Neural crest cell (in vitro differentiated cells): ENCODE measurements around the gene SHISAL1. TPM values are rescaled to one million over a fixed set of nuclear protein-coding genes. Genes with fewer than 3 reads are reported as not detected.

ENCODE experiments used
- DNase-seq: peaks from one replicate; pipeline ENCODE4 v3.0.0; 2021; ENCODE audit warnings: low read depth, mixed read lengths, low spot score
- H3K27ac Mint-ChIP-seq: one replicate; pipeline ENCODE4 v1.8.0; 2021; ENCODE audit warnings: mild to moderate bottlenecking, mixed read lengths; ENCODE audit not compliant: unreplicated experiment
- H3K27me3 Mint-ChIP-seq: 2 replicates; pipeline ENCODE4 v1.8.0; 2021; ENCODE audit warnings: low read depth, mild to moderate bottlenecking, mixed read lengths
- H3K36me3 Mint-ChIP-seq: 2 replicates; pipeline ENCODE4 v1.8.0; 2021; ENCODE audit warnings: low read depth, mild to moderate bottlenecking, mixed read lengths
- H3K4me1 Mint-ChIP-seq: 2 replicates; pipeline ENCODE4 v1.8.0; 2021; ENCODE audit warnings: mixed read lengths
- H3K4me3 Mint-ChIP-seq: one replicate; pipeline ENCODE4 v1.8.0; 2021; ENCODE audit warnings: mild to moderate bottlenecking, mixed read lengths
- H3K9me3 Mint-ChIP-seq: 2 replicates; pipeline ENCODE4 v1.8.0; 2021; ENCODE audit warnings: mixed read lengths
- CTCF ChIP-seq: fragments of 200-600 bp; sonication (generic); conservative IDR thresholded peaks from 2 replicates; pipeline ENCODE4 v1.5.0; 2021; ENCODE audit warnings: antibody characterized with exemption, mild to moderate bottlenecking
- total RNA-seq: library from RNA; stranded (reverse); gene quantifications from 2 replicates; pipeline ENCODE4 v1.2.1, GENCODE V29; 2021

The SHISAL1 gene
- total RNA-seq, 1 donor from 2014 or later: 4.2 TPM

- Mint-ChIP-seq H3K9me3 (no peaks in the 10 kb centered on the region), H3K4me1 (no peaks in the 10 kb centered on the region), H3K27me3 (no peaks in the 10 kb centered on the region), H3K27ac (peak overlapping the region; percentile 62), H3K36me3 (no peaks in the 10 kb centered on the region), H3K4me3 (no peak overlapping the region)
- no peak for TF ChIP-seq CTCF
- no peak for DNase-seq
Observed at GRCh38 chr22:44314425-44315067, 1.8 kb upstream of the SHISAL1 start.

DNA sequence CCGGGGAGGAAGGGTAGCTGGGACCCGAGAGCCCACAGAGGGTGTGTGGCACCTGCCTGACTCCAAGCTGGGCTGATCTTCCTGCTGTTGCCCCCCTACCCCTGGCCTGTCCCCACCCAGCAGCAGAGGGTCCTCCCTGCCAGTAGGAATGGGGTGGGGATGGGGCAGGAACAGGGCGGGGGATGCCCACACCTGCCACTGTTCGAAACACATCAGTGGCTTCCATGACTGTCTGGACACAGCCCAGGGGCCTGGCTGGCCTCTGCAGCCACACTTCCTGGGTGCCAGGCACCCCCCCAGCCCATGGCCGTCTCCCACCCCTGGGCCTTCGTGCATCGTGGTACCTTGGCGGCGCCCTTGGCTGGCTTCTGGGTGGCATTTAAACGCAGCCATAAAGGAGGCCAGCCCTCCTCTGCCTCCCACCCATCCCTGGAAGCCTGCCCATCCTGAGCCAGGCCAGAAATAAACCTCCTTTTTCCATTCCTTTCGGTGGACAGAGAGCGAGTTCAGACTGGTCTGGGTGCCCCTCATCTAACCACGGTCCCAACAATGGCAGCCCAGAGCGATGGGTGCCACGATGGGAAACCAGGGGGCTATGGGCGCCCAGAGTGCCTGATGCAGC lies 745 bp upstream of the SHISAL1 start:
- Mint-ChIP-seq H3K4me1 (no peaks in the 10 kb centered on the region), H3K4me3 (no peak overlapping the region), H3K27ac (no peak overlapping the region), H3K36me3 (no peaks in the 10 kb centered on the region), H3K27me3 (no peaks in the 10 kb centered on the region), H3K9me3 (no peaks in the 10 kb centered on the region)
- DNase-seq: no peak
- TF ChIP-seq CTCF: no peak

- H3K4me1 Mint-ChIP-seq: no peaks in the 10 kb centered on the region
- no peak for TF ChIP-seq CTCF
- no peaks in the 10 kb centered on the region for H3K27me3 Mint-ChIP-seq
- DNase-seq: no peak
- no peak overlapping the region for H3K4me3 Mint-ChIP-seq
- H3K36me3 Mint-ChIP-seq: no peaks in the 10 kb centered on the region
- H3K9me3 Mint-ChIP-seq: no peaks in the 10 kb centered on the region
- H3K27ac Mint-ChIP-seq: no peak overlapping the region
Observed at GRCh38 chr22:44311855-44312170, 938 bp downstream of the SHISAL1 start.

GRCh38 chr22:44311104-44311854 lies 1.5 kb downstream of the SHISAL1 start:
- Mint-ChIP-seq H3K36me3 (no peaks in the 10 kb centered on the region), H3K4me1 (no peaks in the 10 kb centered on the region), H3K9me3 (no peaks in the 10 kb centered on the region), H3K27ac (no peak overlapping the region), H3K4me3 (no peak overlapping the region), H3K27me3 (no peaks in the 10 kb centered on the region)
- DNase-seq: no peak
- TF ChIP-seq CTCF: no peak

DNA sequence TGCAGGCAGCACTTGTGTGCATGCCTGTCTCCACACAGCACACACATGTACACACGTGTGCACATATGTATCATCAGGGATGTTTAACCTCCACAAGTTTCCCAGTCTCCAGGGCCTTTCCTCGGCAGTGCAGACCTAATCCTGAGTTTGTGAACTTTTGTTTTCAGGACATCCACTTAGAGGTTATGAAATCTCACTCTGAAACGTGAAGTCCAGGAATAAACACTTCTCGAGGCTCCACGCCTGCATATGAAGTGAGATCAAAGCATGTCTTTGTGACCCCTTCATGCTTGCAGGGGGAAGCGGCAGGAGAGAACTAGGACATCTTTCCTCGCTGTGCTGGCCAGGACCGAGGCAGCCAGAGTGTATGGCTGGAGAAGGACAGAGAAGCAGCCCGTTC lies 3.1 kb downstream of the SHISAL1 start:
- Mint-ChIP-seq H3K36me3 (no peaks in the 10 kb centered on the region), H3K27me3 (no peaks in the 10 kb centered on the region), H3K27ac (no peak overlapping the region), H3K4me1 (no peaks in the 10 kb centered on the region), H3K9me3 (no peaks in the 10 kb centered on the region), H3K4me3 (no peak overlapping the region)
- no peak for TF ChIP-seq CTCF
- DNase-seq: no peak
